ENCODE measurements around the gene ZNF618.

ZNF618 gene

GRCh38 chr9:113876151-113876992 lies at the start of gene ZNF618:
ZNF618 (plus strand) TSS chr9:113876309; CDS start chr9:113876381, 72 bp downstream.
- DNase-seq: no peak

GRCh38 chr9:113828221-113828620 lies 47.9 kb upstream of the ZNF618 start:
- no peak for DNase-seq

- DNase-seq: no peak
Measured at GRCh38 chr9:113837334-113837733, 38.8 kb upstream of the ZNF618 start.

- no peak for DNase-seq
Measured at GRCh38 chr9:113842086-113842485, 34.0 kb upstream of the ZNF618 start.

GRCh38 chr9:113844466-113844865 lies 31.6 kb upstream of the ZNF618 start:
- DNase-seq: no peak

GRCh38 chr9:113851359-113851758 lies 24.8 kb upstream of the ZNF618 start:
- no peak for DNase-seq

- DNase-seq: no peak
Measured at GRCh38 chr9:113851873-113852272, 24.2 kb upstream of the ZNF618 start.

GRCh38 chr9:113853333-113853732 lies 22.8 kb upstream of the ZNF618 start:
- DNase-seq: no peak

GRCh38 chr9:113854310-113854709 lies 21.8 kb upstream of the ZNF618 start:
- DNase-seq: no peak

- DNase-seq: no peak
Measured at GRCh38 chr9:113857875-113858274, 18.2 kb upstream of the ZNF618 start.

- no peak for DNase-seq
Measured at GRCh38 chr9:113858282-113858681, 17.8 kb upstream of the ZNF618 start.

- no peak for DNase-seq
Measured at GRCh38 chr9:113863345-113863744, 12.8 kb upstream of the ZNF618 start.

GRCh38 chr9:113868501-113868900 lies 7.6 kb upstream of the ZNF618 start:
- no peak for DNase-seq

- no peak for DNase-seq
Measured at GRCh38 chr9:113872485-113873143, 3.5 kb upstream of the ZNF618 start.

GRCh38 chr9:113873446-113873845 lies 2.7 kb upstream of the ZNF618 start:
- no peak for DNase-seq

GRCh38 chr9:113873926-113874325 lies 2.2 kb upstream of the ZNF618 start:
- no peak for DNase-seq

- DNase-seq: no peak
Measured at GRCh38 chr9:113875459-113876150, 504 bp upstream of the ZNF618 start.

GRCh38 chr9:113876993-113877368 lies 872 bp downstream of the ZNF618 start:
- DNase-seq: no peak

GRCh38 chr9:113879318-113879717 lies 3.2 kb downstream of the ZNF618 start:
- DNase-seq: no peak

- no peak for DNase-seq
Measured at GRCh38 chr9:113879911-113880310, 3.8 kb downstream of the ZNF618 start.

GRCh38 chr9:113882181-113882580 lies 6.1 kb downstream of the ZNF618 start:
- DNase-seq: no peak

GRCh38 chr9:113882636-113883164 lies 6.6 kb downstream of the ZNF618 start:
- no peak for DNase-seq

- DNase-seq: no peak
Measured at GRCh38 chr9:113885183-113886025, 9.3 kb downstream of the ZNF618 start.

Data from NCI-H2081 treated with DMSO at 0.1 percent for 48 hours (cell line).